ENCODE data around the gene SACM1L. TPM values are rescaled to one million over a fixed set of nuclear protein-coding genes. Genes with fewer than 3 reads are reported as not detected.
A peak's percentile ranks its signal among the peaks of the same experiment; 100 is the strongest.

The SACM1L gene
- total RNA-seq, 1 experiment from 2014 or later = 51.0 TPM

- TF ChIP-seq, protein P1, sequence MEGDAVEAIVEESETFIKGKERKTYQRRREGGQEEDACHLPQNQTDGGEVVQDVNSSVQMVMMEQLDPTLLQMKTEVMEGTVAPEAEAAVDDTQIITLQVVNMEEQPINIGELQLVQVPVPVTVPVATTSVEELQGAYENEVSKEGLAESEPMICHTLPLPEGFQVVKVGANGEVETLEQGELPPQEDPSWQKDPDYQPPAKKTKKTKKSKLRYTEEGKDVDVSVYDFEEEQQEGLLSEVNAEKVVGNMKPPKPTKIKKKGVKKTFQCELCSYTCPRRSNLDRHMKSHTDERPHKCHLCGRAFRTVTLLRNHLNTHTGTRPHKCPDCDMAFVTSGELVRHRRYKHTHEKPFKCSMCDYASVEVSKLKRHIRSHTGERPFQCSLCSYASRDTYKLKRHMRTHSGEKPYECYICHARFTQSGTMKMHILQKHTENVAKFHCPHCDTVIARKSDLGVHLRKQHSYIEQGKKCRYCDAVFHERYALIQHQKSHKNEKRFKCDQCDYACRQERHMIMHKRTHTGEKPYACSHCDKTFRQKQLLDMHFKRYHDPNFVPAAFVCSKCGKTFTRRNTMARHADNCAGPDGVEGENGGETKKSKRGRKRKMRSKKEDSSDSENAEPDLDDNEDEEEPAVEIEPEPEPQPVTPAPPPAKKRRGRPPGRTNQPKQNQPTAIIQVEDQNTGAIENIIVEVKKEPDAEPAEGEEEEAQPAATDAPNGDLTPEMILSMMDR (IDR thresholded peaks at IDR 0.05; ENCODE audit: insufficient read depth in 1 of 2, low read depth in 1 of 2, low read length in 1 of 2, severe bottlenecking in 1 of 2, unreplicated experiment in 1 of 2) = no peak
- no TSS peak for BruUV-seq (replicated peaks)
- no peaks in the 10 kb centered on the region for H3K36me3 ChIP-seq (ENCODE audit: control insufficient read depth, insufficient read depth, low read length)
Measured at GRCh38 chr3:45711931-45712330, 22.7 kb downstream of the SACM1L start.

DNA sequence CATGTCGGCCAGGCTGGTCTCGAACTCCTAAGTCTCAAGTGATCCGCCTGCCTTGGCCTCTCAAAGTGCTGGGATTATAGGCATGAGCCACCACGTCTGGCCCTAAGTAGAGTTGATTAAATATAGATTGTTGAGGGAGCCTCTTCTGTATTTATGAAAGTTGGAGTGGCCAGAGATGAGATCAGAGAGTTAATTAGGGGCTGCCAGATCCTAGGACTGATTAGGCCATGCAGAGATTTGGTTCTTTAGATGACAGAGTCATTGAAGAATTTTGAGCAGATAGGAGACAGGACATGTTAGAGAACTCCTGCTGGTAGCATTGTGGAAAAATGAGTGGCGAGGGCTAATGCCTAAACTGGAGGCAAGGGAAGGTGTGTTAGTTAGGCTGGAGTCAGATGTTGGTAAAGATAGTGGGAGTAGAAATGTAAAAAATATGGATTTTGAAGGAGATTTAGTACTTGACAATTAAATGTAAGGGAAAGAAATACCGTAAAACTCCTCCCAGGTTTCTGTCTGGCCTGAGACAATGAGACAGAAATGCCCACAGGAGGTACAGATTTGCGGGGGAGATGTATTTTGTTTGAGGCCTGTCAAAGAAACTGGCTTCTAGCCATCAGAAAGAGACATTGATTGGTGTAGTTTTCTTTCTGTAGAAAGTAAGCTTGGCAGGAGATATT lies 23.4 kb downstream of the SACM1L start:
- intact Hi-C loops (cut with micrococcal nuclease; ENCODE audit: unreplicated experiment) = no loop called here
- Histone ChIP-seq H3K4me1 (peaks cover 8% of the 10 kb centered on the region; the same call in 1 of the 2 replicates), H3K4me3 (ENCODE audit: low read depth, low read length) (no peak overlapping the region), H3K36me3 (ENCODE audit: control insufficient read depth, insufficient read depth, low read length) (no peaks in the 10 kb centered on the region), H3K9me3 (no peaks in the 10 kb centered on the region), H3K27me3 (replicated peaks; ENCODE audit: control insufficient read depth, insufficient read depth, low read length) (no peaks in the 10 kb centered on the region)
- ChIA-PET POLR2A (no interaction called here), CTCF (no interaction called here)
- Mint-ChIP-seq H3K27ac (ENCODE audit: unreplicated experiment) (peak overlapping the region; percentile 13), H3K9me3 (ENCODE audit: unreplicated experiment) (no peaks in the 10 kb centered on the region), H3K4me3 (ENCODE audit: unreplicated experiment) (no peak overlapping the region), H3K36me3 (ENCODE audit: insufficient read depth, unreplicated experiment) (peaks cover 41% of the 10 kb centered on the region), H3K4me1 (ENCODE audit: low read depth, unreplicated experiment) (no peaks in the 10 kb centered on the region), H3K27me3 (ENCODE audit: insufficient read depth, unreplicated experiment) (no peaks in the 10 kb centered on the region)
- TF ChIP-seq, protein P1 (IDR thresholded peaks at IDR 0.05; ENCODE audit: insufficient read depth in 1 of 2, low read depth in 1 of 2, low read length in 1 of 2, severe bottlenecking in 1 of 2, unreplicated experiment in 1 of 2) = no peak
- BruUV-seq (replicated peaks) = no TSS peak
- no peak for DNase-seq

More at GRCh38 chr3:45711931-45712330, 22.7 kb downstream of the SACM1L start:
- ChIA-PET POLR2A (no interaction called here), CTCF (no interaction called here)
- Histone ChIP-seq H3K9me3 (no peaks in the 10 kb centered on the region), H3K27me3 (replicated peaks; ENCODE audit: control insufficient read depth, insufficient read depth, low read length) (no peaks in the 10 kb centered on the region), H3K4me1 (peaks cover 8% of the 10 kb centered on the region; the same call in 1 of the 2 replicates), H3K4me3 (ENCODE audit: low read depth, low read length) (no peak overlapping the region)
- Mint-ChIP-seq H3K9me3 (ENCODE audit: unreplicated experiment) (no peaks in the 10 kb centered on the region), H3K27ac (ENCODE audit: unreplicated experiment) (no peak overlapping the region), H3K27me3 (ENCODE audit: insufficient read depth, unreplicated experiment) (no peaks in the 10 kb centered on the region), H3K4me1 (ENCODE audit: low read depth, unreplicated experiment) (no peaks in the 10 kb centered on the region), H3K4me3 (ENCODE audit: unreplicated experiment) (no peak overlapping the region), H3K36me3 (ENCODE audit: insufficient read depth, unreplicated experiment) (peaks cover 43% of the 10 kb centered on the region)
- intact Hi-C loops (cut with micrococcal nuclease; ENCODE audit: unreplicated experiment) = no loop called here
- no peak for DNase-seq

- intact Hi-C loops (cut with micrococcal nuclease; ENCODE audit: unreplicated experiment) = no loop called here
- no TSS peak for BruUV-seq (replicated peaks)
- Mint-ChIP-seq H3K4me1 (ENCODE audit: low read depth, unreplicated experiment) (no peaks in the 10 kb centered on the region), H3K27ac (ENCODE audit: unreplicated experiment) (peak overlapping the region; percentile 42), H3K9me3 (ENCODE audit: unreplicated experiment) (no peaks in the 10 kb centered on the region), H3K36me3 (ENCODE audit: insufficient read depth, unreplicated experiment) (peaks cover 30% of the 10 kb centered on the region), H3K4me3 (ENCODE audit: unreplicated experiment) (no peak overlapping the region), H3K27me3 (ENCODE audit: insufficient read depth, unreplicated experiment) (no peaks in the 10 kb centered on the region)
- TF ChIP-seq, protein P1 (IDR thresholded peaks at IDR 0.05; ENCODE audit: insufficient read depth in 1 of 2, low read depth in 1 of 2, low read length in 1 of 2, severe bottlenecking in 1 of 2, unreplicated experiment in 1 of 2) = no peak
- H3K36me3 ChIP-seq (ENCODE audit: control insufficient read depth, insufficient read depth, low read length) = no peaks in the 10 kb centered on the region
- H3K4me3 ChIP-seq (ENCODE audit: low read depth, low read length) = no peak overlapping the region
- no peaks in the 10 kb centered on the region for H3K9me3 ChIP-seq
- POLR2A ChIA-PET = no interaction called here
- no peaks in the 10 kb centered on the region for H3K4me1 ChIP-seq
- no peak for DNase-seq
- CTCF ChIA-PET = no interaction called here
- H3K27me3 ChIP-seq (replicated peaks; ENCODE audit: control insufficient read depth, insufficient read depth, low read length) = no peaks in the 10 kb centered on the region
Measured at GRCh38 chr3:45715945-45716344, 26.7 kb downstream of the SACM1L start.

All from Caco-2 (cell line).